B cell (primary cell): ENCODE measurements around the gene NR4A3.

ENCODE experiments used
- EZH2 ChIP-seq: IDR thresholded peaks from 2 replicates; pipeline ENCODE4 v1.6.1; 2012; ENCODE audit warnings: borderline replicate concordance, low read depth, mild to moderate bottlenecking, moderate library complexity, low read length; ENCODE audit not compliant: insufficient read depth, poor library complexity, severe bottlenecking
- TF ChIP-seq, protein P1 (sequence below): fragments of 200-600 bp; IDR thresholded peaks from one replicate; pipeline ENCODE4 v1.8.0; 2022; ENCODE audit warnings: antibody characterized with exemption, mild to moderate bottlenecking

DNA sequence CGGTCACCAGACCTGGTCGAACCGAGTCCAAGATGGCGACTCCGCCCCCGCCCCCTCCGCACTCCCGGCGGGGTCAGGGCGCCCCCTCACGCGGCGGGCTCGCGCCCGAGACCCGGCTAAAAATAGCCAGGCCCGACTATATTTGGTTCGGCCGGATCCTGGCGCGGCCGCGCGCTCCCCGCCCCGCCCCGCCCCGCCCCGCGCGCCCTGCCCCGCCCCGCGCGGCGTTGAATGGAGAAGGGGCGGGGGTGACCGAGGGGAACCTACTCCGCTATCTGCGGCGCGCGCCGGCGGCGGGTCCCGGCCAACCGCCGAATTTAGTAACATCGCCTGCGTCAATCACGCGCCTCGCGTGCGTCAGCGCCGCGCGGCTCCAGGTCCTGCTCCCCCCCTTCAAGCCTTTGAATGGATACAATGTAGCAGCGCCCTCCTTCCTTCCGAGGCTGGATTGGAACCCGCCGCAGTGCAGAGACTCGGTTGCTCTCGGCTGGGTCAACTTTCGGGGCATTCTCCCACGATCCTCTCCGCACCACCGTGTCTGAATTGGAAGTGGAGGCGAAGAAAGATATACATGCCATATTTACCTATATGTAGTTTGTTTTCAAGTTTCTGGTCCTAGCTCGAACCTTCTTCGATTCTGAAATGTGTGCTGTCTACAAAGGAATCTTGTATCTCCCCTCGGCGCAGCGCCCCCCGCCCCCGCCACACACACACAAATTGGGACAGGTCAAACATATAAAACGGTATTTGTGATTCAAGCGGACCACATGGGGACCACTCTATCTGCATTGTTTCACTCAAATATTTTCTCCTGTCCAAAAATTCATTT lies 1.6 kb upstream of the NR4A3 start:
- TF ChIP-seq, protein P1, sequence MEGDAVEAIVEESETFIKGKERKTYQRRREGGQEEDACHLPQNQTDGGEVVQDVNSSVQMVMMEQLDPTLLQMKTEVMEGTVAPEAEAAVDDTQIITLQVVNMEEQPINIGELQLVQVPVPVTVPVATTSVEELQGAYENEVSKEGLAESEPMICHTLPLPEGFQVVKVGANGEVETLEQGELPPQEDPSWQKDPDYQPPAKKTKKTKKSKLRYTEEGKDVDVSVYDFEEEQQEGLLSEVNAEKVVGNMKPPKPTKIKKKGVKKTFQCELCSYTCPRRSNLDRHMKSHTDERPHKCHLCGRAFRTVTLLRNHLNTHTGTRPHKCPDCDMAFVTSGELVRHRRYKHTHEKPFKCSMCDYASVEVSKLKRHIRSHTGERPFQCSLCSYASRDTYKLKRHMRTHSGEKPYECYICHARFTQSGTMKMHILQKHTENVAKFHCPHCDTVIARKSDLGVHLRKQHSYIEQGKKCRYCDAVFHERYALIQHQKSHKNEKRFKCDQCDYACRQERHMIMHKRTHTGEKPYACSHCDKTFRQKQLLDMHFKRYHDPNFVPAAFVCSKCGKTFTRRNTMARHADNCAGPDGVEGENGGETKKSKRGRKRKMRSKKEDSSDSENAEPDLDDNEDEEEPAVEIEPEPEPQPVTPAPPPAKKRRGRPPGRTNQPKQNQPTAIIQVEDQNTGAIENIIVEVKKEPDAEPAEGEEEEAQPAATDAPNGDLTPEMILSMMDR, result no peak
- TF ChIP-seq EZH2, result no peak
